GM12892 (cell line): ENCODE measurements around the gene SLC39A11.

ENCODE experiments used
- POLR2A ChIP-seq: IDR thresholded peaks from 2 replicates; pipeline ENCODE4 v1.6.1; 2011; ENCODE audit warnings: low read depth, low read length, control low read depth
- POLR2AphosphoS5 ChIP-seq: IDR thresholded peaks from 2 replicates; pipeline ENCODE4 v1.6.1; 2011; ENCODE audit warnings: low read depth, low read length, control low read depth
- TAF1 ChIP-seq: IDR thresholded peaks from 2 replicates; pipeline ENCODE4 v1.6.1; 2011; ENCODE audit warnings: low read depth, mild to moderate bottlenecking, control low read depth, low read length, borderline replicate concordance

- TF ChIP-seq POLR2A (no peak), POLR2AphosphoS5 (no peak), TAF1 (no peak)
Observed at GRCh38 chr17:72838068-72838467, 254.4 kb downstream of the SLC39A11 start.
